Astrocyte of the hippocampus (primary cell): ENCODE measurements around the gene CFAP251.
A peak's percentile ranks its signal among the peaks of the same experiment; 100 is the strongest.
"Not testable (repeated sequence)": the region's sequence is repeated elsewhere in the genome, so short reads cannot be mapped to it uniquely, and the experiment has no call there.

Source experiments
- DNase-seq: peaks from one replicate; pipeline ENCODE4 v3.0.0; 2011; ENCODE audit warnings: low read depth, low spot score

CFAP251 gene

GRCh38 chr12:121917950-121918678 lies at the start of gene CFAP251:
Gene CFAP251, plus strand, starts transcription at chr12:121918592. Its CDS starts 2,714 bp downstream, at chr12:121921306.
- DNase-seq = peak; percentile 96

- not testable (repeated sequence) for DNase-seq
Observed at GRCh38 chr12:121869229-121869628, 49.2 kb upstream of the CFAP251 start.

- DNase-seq = no peak
Observed at GRCh38 chr12:121871467-121871866, 46.9 kb upstream of the CFAP251 start.

- peak; percentile 75 for DNase-seq
Observed at GRCh38 chr12:121872546-121873215, 45.7 kb upstream of the CFAP251 start.

- no peak for DNase-seq
Observed at GRCh38 chr12:121873216-121873569, 45.2 kb upstream of the CFAP251 start.

GRCh38 chr12:121874071-121874470 lies 44.3 kb upstream of the CFAP251 start:
- no peak for DNase-seq

- DNase-seq = no peak
Observed at GRCh38 chr12:121875582-121875981, 42.8 kb upstream of the CFAP251 start.

GRCh38 chr12:121876080-121876447 lies 42.3 kb upstream of the CFAP251 start:
- DNase-seq = not testable (repeated sequence)

GRCh38 chr12:121883315-121883660 lies 35.1 kb upstream of the CFAP251 start:
- no peak for DNase-seq

- DNase-seq = not testable (repeated sequence)
Observed at GRCh38 chr12:121885129-121885528, 33.3 kb upstream of the CFAP251 start.

- DNase-seq = no peak
Observed at GRCh38 chr12:121888083-121888477, 30.3 kb upstream of the CFAP251 start.

- peak; percentile 99 for DNase-seq
Observed at GRCh38 chr12:121888478-121889273, 29.7 kb upstream of the CFAP251 start, which contains the start of gene PSMD9. Gene PSMD9, plus strand, starts transcription at chr12:121888790. Its CDS starts 67 bp downstream, at chr12:121888857.

GRCh38 chr12:121889274-121889624 lies 29.1 kb upstream of the CFAP251 start:
- DNase-seq = no peak

GRCh38 chr12:121889661-121890060 lies 28.7 kb upstream of the CFAP251 start:
- peak; percentile 16 for DNase-seq

GRCh38 chr12:121892673-121893561 lies 25.5 kb upstream of the CFAP251 start:
- DNase-seq = no peak

- peak; percentile 78 for DNase-seq
Observed at GRCh38 chr12:121893961-121894460, 24.4 kb upstream of the CFAP251 start.

- DNase-seq = peak; percentile 75
Observed at GRCh38 chr12:121894633-121895032, 23.8 kb upstream of the CFAP251 start.

GRCh38 chr12:121898287-121898686 lies 20.1 kb upstream of the CFAP251 start:
- no peak for DNase-seq

GRCh38 chr12:121899590-121899989 lies 18.8 kb upstream of the CFAP251 start:
- no peak for DNase-seq

- DNase-seq = no peak
Observed at GRCh38 chr12:121903202-121903601, 15.2 kb upstream of the CFAP251 start.

- no peak for DNase-seq
Observed at GRCh38 chr12:121905746-121906145, 12.6 kb upstream of the CFAP251 start.
